ENCODE results near the gene LRFN2.

LRFN2 gene

DNA sequence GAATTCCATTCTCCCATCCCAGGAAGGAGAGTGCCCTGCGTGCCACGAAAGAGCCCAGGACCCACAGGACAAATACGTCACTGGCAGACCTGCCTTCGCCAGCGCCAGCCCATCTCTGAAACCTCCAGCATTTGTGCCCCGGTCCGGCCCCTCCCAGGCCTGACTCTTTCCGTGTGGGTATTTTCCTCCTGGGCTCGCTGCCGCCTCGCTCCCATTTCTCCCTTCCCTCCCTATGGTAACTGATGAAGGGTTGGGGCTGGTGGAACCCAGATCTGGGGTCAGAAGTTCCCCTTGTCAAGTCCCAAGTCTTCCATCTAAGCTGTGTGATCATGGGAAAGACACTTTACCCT, 208.5 kb downstream of the LRFN2 start:
- DNase-seq (ENCODE audit: low read depth) = no peak

GRCh38 chr6:40378071-40378724, 209.0 kb downstream of the LRFN2 start:
- DNase-seq (ENCODE audit: low read depth) = no peak

- no peak for DNase-seq (ENCODE audit: low read depth)
Measured at GRCh38 chr6:40377173-40377806, 209.9 kb downstream of the LRFN2 start.

GRCh38 chr6:40376113-40376650, 211.0 kb downstream of the LRFN2 start:
- DNase-seq (ENCODE audit: low read depth) = no peak

- no peak for DNase-seq (ENCODE audit: low read depth)
Measured at GRCh38 chr6:40373267-40373666, 213.9 kb downstream of the LRFN2 start.

- no peak for DNase-seq (ENCODE audit: low read depth)
Measured at GRCh38 chr6:40371621-40372020, 215.5 kb downstream of the LRFN2 start.

- no peak for DNase-seq (ENCODE audit: low read depth)
Measured at GRCh38 chr6:40371095-40371494, 216.1 kb downstream of the LRFN2 start.

- DNase-seq (ENCODE audit: low read depth) = no peak
Measured at GRCh38 chr6:40369891-40370290, 217.3 kb downstream of the LRFN2 start.

GRCh38 chr6:40369042-40369441, 218.1 kb downstream of the LRFN2 start:
- no peak for DNase-seq (ENCODE audit: low read depth)

DNA sequence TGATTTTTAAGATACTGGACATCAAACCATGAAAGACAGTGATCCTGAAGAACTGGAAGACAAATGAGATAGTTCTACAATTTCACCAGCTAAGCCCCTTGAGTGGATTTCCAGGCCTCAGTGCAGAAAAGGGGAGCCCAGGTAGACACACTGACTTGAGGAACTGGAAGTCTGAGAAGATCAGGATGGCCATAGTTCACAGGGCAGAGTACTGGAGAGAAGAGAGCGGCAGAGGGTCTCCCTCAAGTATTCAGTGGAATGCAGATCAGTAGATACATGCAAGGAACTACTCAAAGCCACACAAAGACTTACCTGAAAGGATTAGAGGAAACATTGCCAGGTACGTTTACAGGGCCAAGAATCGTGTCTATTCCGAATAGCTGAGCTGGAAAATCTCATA, 224.3 kb downstream of the LRFN2 start:
- DNase-seq (ENCODE audit: low read depth) = no peak

GRCh38 chr6:40359808-40360207, 227.4 kb downstream of the LRFN2 start:
- no peak for DNase-seq (ENCODE audit: low read depth)

DNA sequence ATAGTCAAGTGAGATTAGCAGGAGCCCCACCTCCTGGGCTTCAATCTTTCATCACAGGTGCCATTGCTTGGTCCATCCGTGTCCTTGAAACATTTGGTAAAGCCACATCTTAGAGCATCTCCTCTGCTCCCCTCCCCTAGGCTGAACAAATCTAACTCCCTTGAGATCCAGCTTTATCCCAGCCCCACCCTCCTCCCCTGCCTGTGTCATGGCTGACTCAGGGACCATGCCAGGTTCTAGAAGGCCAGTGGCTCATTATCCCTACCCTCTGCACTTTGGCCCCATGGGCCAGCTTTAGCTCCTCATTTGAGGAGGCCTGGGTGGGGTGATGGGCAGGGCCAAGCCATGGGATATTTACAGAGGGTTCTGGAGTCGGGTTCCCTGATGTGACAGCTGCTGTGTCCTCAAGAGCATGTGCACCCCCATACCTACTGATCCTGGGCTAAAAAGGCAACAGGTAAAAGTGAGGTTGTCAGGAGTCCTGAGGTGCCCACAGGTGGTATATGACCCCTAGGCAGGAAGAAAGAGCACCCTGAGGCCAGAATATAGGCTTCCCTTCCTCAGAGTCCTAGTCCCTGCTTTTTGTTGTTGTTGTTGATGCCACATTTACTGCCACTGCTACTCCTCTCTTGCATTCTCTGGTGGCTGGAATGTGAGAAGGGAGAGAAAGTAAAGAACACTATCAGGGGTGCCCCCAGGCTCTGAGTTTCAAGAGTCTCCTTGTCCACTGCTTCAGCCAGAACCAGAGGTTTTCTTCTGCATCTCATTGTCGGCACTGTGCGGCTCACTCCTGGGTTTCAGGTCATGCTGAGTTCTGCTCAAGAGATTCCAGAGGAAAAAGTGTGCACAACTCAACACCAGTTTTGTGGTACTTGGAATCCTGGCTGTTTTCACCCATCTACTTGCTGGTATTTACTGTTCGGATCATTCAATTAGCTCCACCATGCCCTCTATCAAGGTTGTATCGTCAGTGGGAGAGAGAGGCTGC, 228.4 kb downstream of the LRFN2 start:
- no peak for DNase-seq (ENCODE audit: low read depth)

DNA sequence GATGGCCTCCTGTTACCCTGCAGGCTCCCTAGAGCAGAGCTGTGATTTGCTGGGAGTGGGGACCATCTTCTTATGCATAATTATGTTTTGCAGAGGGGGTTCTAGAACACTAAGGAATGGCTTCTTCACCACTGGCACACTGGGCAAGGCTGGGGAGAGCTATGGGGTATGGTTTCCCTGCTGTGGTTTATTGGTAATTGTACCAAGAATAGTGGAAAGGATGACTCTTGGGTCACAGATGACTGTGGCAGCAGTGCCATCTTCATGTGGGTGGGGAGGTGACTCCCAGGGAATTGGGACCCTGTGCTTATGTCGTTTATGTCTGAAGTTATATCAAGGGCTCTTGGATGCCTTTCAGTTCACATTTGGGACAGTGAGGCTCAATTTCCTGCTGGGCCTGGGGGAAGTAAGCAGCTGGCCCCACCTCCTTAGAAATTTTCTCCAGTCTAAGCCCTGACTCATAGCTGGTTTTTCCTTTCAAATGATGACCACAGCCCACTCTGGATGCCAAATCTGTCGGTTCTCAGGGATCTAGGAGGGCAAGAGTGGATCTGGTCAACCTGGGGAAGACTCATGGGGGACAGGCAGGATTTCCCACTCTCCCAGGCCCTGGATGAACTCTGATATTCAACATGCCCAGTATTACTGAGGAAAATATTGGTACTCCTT, 230.8 kb downstream of the LRFN2 start:
- DNase-seq (ENCODE audit: low read depth) = no peak

GRCh38 chr6:40355532-40355931, 231.6 kb downstream of the LRFN2 start:
- DNase-seq (ENCODE audit: low read depth) = no peak

DNA sequence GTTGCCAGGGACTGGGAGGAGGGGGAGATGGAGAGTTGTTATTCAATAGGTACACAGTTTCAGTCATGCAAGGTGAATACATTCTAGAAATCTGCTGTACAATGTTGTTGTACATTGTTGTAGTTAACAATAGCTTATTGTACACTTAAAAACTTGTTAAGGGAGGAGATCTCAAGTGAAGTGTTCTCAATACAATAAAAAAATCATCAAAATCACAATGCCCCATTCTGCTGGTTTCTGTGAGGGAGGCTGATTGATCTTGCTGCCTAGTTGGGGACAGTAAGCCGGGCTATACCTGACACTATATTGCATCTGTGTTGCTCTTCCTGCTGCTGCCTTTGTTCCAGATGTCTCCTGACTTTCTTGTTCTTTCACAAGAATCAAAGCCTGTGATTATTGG, 232.1 kb downstream of the LRFN2 start:
- DNase-seq (ENCODE audit: low read depth) = no peak

GRCh38 chr6:40353967-40354452, 233.2 kb downstream of the LRFN2 start:
- DNase-seq (ENCODE audit: low read depth) = no peak

- no peak for DNase-seq (ENCODE audit: low read depth)
Measured at GRCh38 chr6:40353197-40353966, 233.8 kb downstream of the LRFN2 start.

GRCh38 chr6:40352527-40353170, 234.5 kb downstream of the LRFN2 start:
- DNase-seq (ENCODE audit: low read depth) = no peak

- DNase-seq (ENCODE audit: low read depth) = no peak
Measured at GRCh38 chr6:40352006-40352405, 235.2 kb downstream of the LRFN2 start.

- no peak for DNase-seq (ENCODE audit: low read depth)
Measured at GRCh38 chr6:40350747-40351217, 236.4 kb downstream of the LRFN2 start.
